ENCODE measurements around the gene TMEM192. TPM values are rescaled to one million over a fixed set of nuclear protein-coding genes. Genes with fewer than 3 reads are reported as not detected.

Gene TMEM192
- total and polyA plus RNA-seq, 4 donors, result 10.6 to 20.3 (median 18.9) TPM

- Histone ChIP-seq H3K9me3 (ENCODE audit: control insufficient read depth in 4 of 4, low read length in 3 of 4) (no peaks in the 10 kb centered on the region), H3K4me3 (ENCODE audit: low read depth in 1 of 3, low read length in 3 of 3) (no peak overlapping the region), H3K27ac (ENCODE audit: low read depth in 1 of 2, low read length in 2 of 2) (no peak overlapping the region), H3K36me3 (ENCODE audit: control insufficient read depth in 4 of 4, insufficient read depth in 3 of 4, low read depth in 1 of 4, low read length in 3 of 4) (no peaks in the 10 kb centered on the region), H3K27me3 (ENCODE audit: control insufficient read depth in 4 of 4, insufficient read depth in 4 of 4, low read length in 3 of 4) (no peaks in the 10 kb centered on the region), H3K4me1 (ENCODE audit: control insufficient read depth in 4 of 4, insufficient read depth in 4 of 4, low read length in 3 of 4) (no peaks in the 10 kb centered on the region), H3K9ac (ENCODE audit: low read depth in 1 of 2, low read length in 2 of 2) (no peak overlapping the region)
- 54% methylated on average over 3 of the region's 3 CpGs for WGBS
- TF ChIP-seq NR2F2 (IDR thresholded peaks at IDR 0.05), result no peak
- TF ChIP-seq EGR1 (IDR thresholded peaks at IDR 0.05; ENCODE audit: low read depth in 2 of 2), result no peak
- TF ChIP-seq FOXA1 (IDR thresholded peaks at IDR 0.05), result no peak
- TF ChIP-seq CTCF (IDR thresholded peaks at IDR 0.05; ENCODE audit: low read depth, low read length, missing input control), result no peak
- no peak for DNase-seq (ENCODE audit: low spot score)
These were observed 60.0 kb downstream of the TMEM192 start for GRCh38 chr4:165052627-165053026.

- Histone ChIP-seq H3K27me3 (ENCODE audit: control insufficient read depth in 4 of 4, insufficient read depth in 4 of 4, low read length in 3 of 4) (no peaks in the 10 kb centered on the region), H3K36me3 (ENCODE audit: control insufficient read depth in 4 of 4, insufficient read depth in 3 of 4, low read depth in 1 of 4, low read length in 3 of 4) (no peaks in the 10 kb centered on the region), H3K27ac (ENCODE audit: low read depth in 1 of 2, low read length in 2 of 2) (no peak overlapping the region), H3K4me3 (ENCODE audit: low read depth in 1 of 3, low read length in 3 of 3) (no peak overlapping the region), H3K4me1 (ENCODE audit: control insufficient read depth in 4 of 4, insufficient read depth in 4 of 4, low read length in 3 of 4) (no peaks in the 10 kb centered on the region), H3K9me3 (ENCODE audit: control insufficient read depth in 4 of 4, low read length in 3 of 4) (no peaks in the 10 kb centered on the region), H3K9ac (ENCODE audit: low read depth in 1 of 2, low read length in 2 of 2) (no peak overlapping the region)
- 77% methylated on average over 5 of the region's 5 CpGs for WGBS
- no peak for DNase-seq (ENCODE audit: low spot score)
- no peak for TF ChIP-seq TAF1 (conservative IDR thresholded peaks at IDR 0.05)
- TF ChIP-seq MAX (IDR thresholded peaks at IDR 0.05), result no peak
- no peak for TF ChIP-seq FOXA2 (IDR thresholded peaks at IDR 0.05)
- TF ChIP-seq HNF4G (IDR thresholded peaks at IDR 0.05), result no peak
- no peak for TF ChIP-seq ATF3 (IDR thresholded peaks at IDR 0.05)
- TF ChIP-seq HNF4A (conservative IDR thresholded peaks at IDR 0.05), result no peak
- no peak for TF ChIP-seq FOXA1 (IDR thresholded peaks at IDR 0.05)
- no peak for TF ChIP-seq RXRA (IDR thresholded peaks at IDR 0.05)
- no peak for TF ChIP-seq RAD21 (IDR thresholded peaks at IDR 0.05)
- no peak for TF ChIP-seq ZBTB33 (IDR thresholded peaks at IDR 0.05)
- TF ChIP-seq JUND (IDR thresholded peaks at IDR 0.05), result no peak
- no peak for TF ChIP-seq NR2F2 (IDR thresholded peaks at IDR 0.05)
- TF ChIP-seq REST (IDR thresholded peaks at IDR 0.05), result no peak
- TF ChIP-seq CTCF (IDR thresholded peaks at IDR 0.05; ENCODE audit: low read depth, low read length, missing input control), result no peak
- no peak for TF ChIP-seq SP1 (IDR thresholded peaks at IDR 0.05)
- TF ChIP-seq EGR1 (IDR thresholded peaks at IDR 0.05; ENCODE audit: low read depth in 2 of 2), result no peak
- no peak for TF ChIP-seq GABPA (IDR thresholded peaks at IDR 0.05 in 1 of 2, conservative IDR thresholded peaks at IDR 0.05 in 1 of 2)
- no peak for TF ChIP-seq YY1 (IDR thresholded peaks at IDR 0.05)
These were observed 64.5 kb downstream of the TMEM192 start for GRCh38 chr4:165048170-165048569.

Measured in liver (tissue), 9 donors.